Gastrocnemius medialis (tissue), 4 donors: ENCODE results near the gene GP9. TPM values are rescaled to one million over a fixed set of nuclear protein-coding genes. Genes with fewer than 3 reads are reported as not detected.

ENCODE experiments used
- ATAC-seq, 2 donors: fragments of 150-250 bp; one replicate each; pipeline ENCODE4 v1.9.1; 2016
- DNase-seq, 2 donors: peaks; one replicate each; pipeline ENCODE4 v3.0.0-alpha.2; 2019
- H3K27ac ChIP-seq, 4 donors: fragments of 200-600 bp; sonication (generic); 1 replicate in 1 of 4; 2 replicates in 3 of 4; pipeline ENCODE4 v1.5.1; 2016 to 2018; ENCODE audit warnings: mild to moderate bottlenecking in 2 of 4, moderate library complexity in 1 of 4
- H3K27me3 ChIP-seq, 3 donors: fragments of 200-600 bp; sonication (generic) in 2 of 3; 1 replicate in 1 of 3; 2 replicates in 2 of 3; pipeline versions ENCODE4 v1.5.1 to v1.6.0; 2016 to 2019; ENCODE audit warnings: mild to moderate bottlenecking in 1 of 3, moderate library complexity in 1 of 3
- H3K36me3 ChIP-seq, 2 donors: fragments of 200-600 bp; sonication (generic) in 1 of 2; one replicate each; pipeline ENCODE4 v1.5.1; 2017 to 2018
- H3K4me1 ChIP-seq, 2 donors: fragments of 200-600 bp; sonication (generic) in 1 of 2; one replicate each; pipeline ENCODE4 v1.5.1; 2016 to 2017; ENCODE audit warnings: mild to moderate bottlenecking in 2 of 2
- H3K4me3 ChIP-seq, 4 donors: fragments of 200-600 bp; sonication (generic) in 3 of 4; 1 replicate in 1 of 4; 2 replicates in 3 of 4; pipeline ENCODE4 v1.5.1; 2016 to 2019; ENCODE audit warnings: mild to moderate bottlenecking in 2 of 4
- H3K9me3 ChIP-seq, 3 donors: fragments of 200-600 bp; sonication (generic) in 2 of 3; 1 replicate in 1 of 3; 2 replicates in 2 of 3; pipeline ENCODE4 v1.5.1; 2016 to 2019
- CTCF ChIP-seq, 5 experiments: fragments of 450-650 bp in 3 of 5; fragments of 200-600 bp in 2 of 5; sonication (generic) in 2 of 5; IDR thresholded peaks in 4 of 5; conservative IDR thresholded peaks in 1 of 5; 1 replicate in 4 of 5; 2 replicates in 1 of 5; pipeline ENCODE4 v1.5.1; 2016 to 2019; ENCODE audit warnings: antibody characterized with exemption in 5 of 5, mild to moderate bottlenecking in 3 of 5, moderate library complexity in 3 of 5
- POLR2A ChIP-seq, 2 donors: fragments of 450-650 bp; IDR thresholded peaks; one replicate each; pipeline ENCODE4 v1.6.1; 2017; ENCODE audit warnings: antibody characterized with exemption in 2 of 2, mild to moderate bottlenecking in 2 of 2, moderate library complexity in 2 of 2
- in situ Hi-C, 4 donors: fragments of 200-750 bp; cut with MboI; loops; one replicate each; pipeline versions ENCODE4 v1.15.0 to v1.8.0; 2017; ENCODE audit warnings: low sequenced_read_pairs in 4 of 4
- intact Hi-C: fragments of 100-400 bp; cut with DNase I; formaldehyde crosslinking; loops from one replicate; pipeline ENCODE4 v1.15.1; 2023; ENCODE audit warnings: low total_unique reads
- total RNA-seq, 4 donors: library from RNA; depleted of rRNA; stranded (reverse); fragments of >200 nt; gene quantifications; one replicate each; pipeline versions ENCODE4 v1.1.0 to v1.2.3, GENCODE V29; 2016

GP9 gene
- total RNA-seq, 4 donors from 2014 or later, result 0.42 TPM; not detected in 3

GRCh38 chr3:129101370-129102138 lies 41.0 kb downstream of the GP9 start:
- intact Hi-C loops (no loop called here), in situ Hi-C loops (no loop called here)
- no peak for DNase-seq

GRCh38 chr3:129103296-129103695 lies 42.7 kb downstream of the GP9 start:
- ATAC-seq (no peak), DNase-seq (no peak)
- no peaks in the 10 kb centered on the region for H3K4me1 ChIP-seq
- TF ChIP-seq CTCF (IDR thresholded peaks at IDR 0.05 in 4 of 5, conservative IDR thresholded peaks at IDR 0.05 in 1 of 5) (no peak), POLR2A (IDR thresholded peaks at IDR 0.05) (no peak)
- H3K9me3 ChIP-seq, result no peaks in the 10 kb centered on the region
- intact Hi-C loops, result no loop called here
- H3K27ac ChIP-seq, result no peak overlapping the region
- in situ Hi-C loops, result no loop called here
- H3K4me3 ChIP-seq, result no peak overlapping the region
- H3K27me3 ChIP-seq, result no peaks in the 10 kb centered on the region
- peaks cover 0 to 8% of the 10 kb centered on the region in 2 donors for H3K36me3 ChIP-seq

More at GRCh38 chr3:129101370-129102138, 41.0 kb downstream of the GP9 start:
- H3K4me3 ChIP-seq, result no peak overlapping the region
- no peak for ATAC-seq
- H3K36me3 ChIP-seq, result peaks cover 0 to 5% of the 10 kb centered on the region in 2 donors
- no peaks in the 10 kb centered on the region for H3K27me3 ChIP-seq
- H3K9me3 ChIP-seq, result no peaks in the 10 kb centered on the region
- H3K27ac ChIP-seq, result no peak overlapping the region
- no peaks in the 10 kb centered on the region for H3K4me1 ChIP-seq
- no peak for TF ChIP-seq CTCF (IDR thresholded peaks at IDR 0.05 in 4 of 5, conservative IDR thresholded peaks at IDR 0.05 in 1 of 5)
- no peak for TF ChIP-seq POLR2A (IDR thresholded peaks at IDR 0.05)

GRCh38 chr3:129104051-129104450 lies 43.5 kb downstream of the GP9 start:
- Histone ChIP-seq H3K4me3 (no peak overlapping the region), H3K36me3 (peaks cover 0 to 11% of the 10 kb centered on the region in 2 donors), H3K9me3 (no peaks in the 10 kb centered on the region), H3K27me3 (no peaks in the 10 kb centered on the region), H3K27ac (no peak overlapping the region), H3K4me1 (no peaks in the 10 kb centered on the region)
- no peak for TF ChIP-seq CTCF (IDR thresholded peaks at IDR 0.05 in 4 of 5, conservative IDR thresholded peaks at IDR 0.05 in 1 of 5)
- no peak for DNase-seq
- no peak for ATAC-seq
- in situ Hi-C loops, result no loop called here
- intact Hi-C loops, result no loop called here

- in situ Hi-C loops, result no loop called here
- Histone ChIP-seq H3K4me1 (no peaks in the 10 kb centered on the region), H3K36me3 (peaks cover 0 to 11% of the 10 kb centered on the region in 2 donors), H3K27me3 (no peaks in the 10 kb centered on the region), H3K27ac (no peak overlapping the region), H3K9me3 (no peaks in the 10 kb centered on the region), H3K4me3 (no peak overlapping the region)
- no peak for DNase-seq
- ATAC-seq, result no peak
- no peak for TF ChIP-seq CTCF (IDR thresholded peaks at IDR 0.05 in 4 of 5, conservative IDR thresholded peaks at IDR 0.05 in 1 of 5)
- no peak for TF ChIP-seq POLR2A (IDR thresholded peaks at IDR 0.05)
- intact Hi-C loops, result no loop called here
Measured at GRCh38 chr3:129104498-129105079, 44.0 kb downstream of the GP9 start.
